ENCODE data around the gene NSD2.

The NSD2 gene

DNA sequence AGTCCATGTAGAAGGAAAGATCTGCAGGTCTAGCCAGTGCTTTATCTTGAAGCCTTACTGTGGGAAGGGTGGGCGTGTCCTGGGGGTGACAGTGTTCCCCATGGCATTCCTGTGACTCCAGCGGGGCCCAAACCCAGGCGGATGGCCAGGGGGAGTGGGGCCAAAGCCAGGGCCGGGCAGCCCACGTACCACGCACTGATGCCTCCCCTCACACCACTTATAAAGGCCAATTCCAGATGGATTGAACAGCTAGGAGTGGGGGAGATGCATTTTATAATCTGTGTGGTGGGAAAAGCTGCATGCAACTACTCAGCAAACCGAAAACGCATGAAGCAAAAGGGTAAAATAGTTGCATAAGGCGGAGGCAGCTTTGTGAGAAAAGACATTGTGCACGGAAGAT, 101.2 kb downstream of the NSD2 start:
- Histone ChIP-seq H3K9ac (ENCODE audit: low read length) (no peak overlapping the region), H3K9me3 (ENCODE audit: control insufficient read depth, low read length) (no peaks in the 10 kb centered on the region), H3K27me3 (ENCODE audit: control insufficient read depth, insufficient read depth, low read length) (no peaks in the 10 kb centered on the region), H3K4me1 (ENCODE audit: control insufficient read depth, insufficient read depth, low read length) (no peaks in the 10 kb centered on the region), H3K36me3 (ENCODE audit: control insufficient read depth, insufficient read depth, low read length) (peaks cover 8% of the 10 kb centered on the region), H3K4me3 (ENCODE audit: low read length) (no peak overlapping the region)

DNA sequence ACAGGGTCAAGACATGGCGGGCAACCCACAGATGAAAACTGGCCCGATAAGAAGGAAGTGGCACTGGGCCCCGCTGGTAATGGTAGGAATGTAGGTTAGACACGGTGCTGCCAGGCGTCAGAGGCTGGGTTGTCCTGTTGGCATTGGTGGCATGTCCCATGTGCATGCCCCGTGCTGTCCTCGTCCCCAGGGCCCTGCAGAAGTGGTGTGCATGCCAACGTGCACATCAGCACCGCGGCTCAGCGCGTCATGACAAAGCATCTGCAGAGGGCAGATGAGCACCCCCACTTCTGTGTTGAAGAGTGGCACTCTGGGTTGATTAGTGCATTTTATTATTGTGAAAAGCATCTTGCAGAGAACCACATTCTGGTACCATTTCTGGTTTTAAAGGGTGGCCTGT, 102.0 kb downstream of the NSD2 start:
- Histone ChIP-seq H3K9me3 (ENCODE audit: control insufficient read depth, low read length) (no peaks in the 10 kb centered on the region), H3K27me3 (ENCODE audit: control insufficient read depth, insufficient read depth, low read length) (no peaks in the 10 kb centered on the region), H3K4me1 (ENCODE audit: control insufficient read depth, insufficient read depth, low read length) (no peaks in the 10 kb centered on the region), H3K36me3 (ENCODE audit: control insufficient read depth, insufficient read depth, low read length) (peaks cover 8% of the 10 kb centered on the region), H3K9ac (ENCODE audit: low read length) (no peak overlapping the region), H3K4me3 (ENCODE audit: low read length) (no peak overlapping the region)

DNA sequence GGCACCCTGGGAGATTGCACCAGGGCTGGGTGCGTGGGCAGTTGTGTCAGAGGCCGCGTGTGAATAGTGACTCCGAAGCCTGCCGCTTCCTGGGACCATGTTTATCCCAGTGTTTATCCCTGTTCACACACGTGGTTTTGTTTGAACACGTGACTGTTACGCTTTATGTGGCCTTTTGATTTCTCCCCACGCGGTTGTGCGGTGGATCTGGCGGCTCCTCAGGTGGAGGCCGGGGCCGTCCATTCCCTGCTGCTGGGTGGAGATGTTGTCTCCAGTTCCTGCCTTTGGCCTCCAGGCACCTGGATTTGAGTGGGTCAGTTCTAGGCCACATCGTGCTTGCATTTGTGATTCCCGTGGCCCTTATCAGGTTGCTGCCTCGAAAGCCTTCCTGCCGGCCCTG, 102.5 kb downstream of the NSD2 start:
- no peaks in the 10 kb centered on the region for H3K27me3 ChIP-seq (ENCODE audit: control insufficient read depth, insufficient read depth, low read length)
- H3K9me3 ChIP-seq (ENCODE audit: control insufficient read depth, low read length): no peaks in the 10 kb centered on the region
- no peak overlapping the region for H3K4me3 ChIP-seq (ENCODE audit: low read length)
- peaks cover 8% of the 10 kb centered on the region for H3K36me3 ChIP-seq (ENCODE audit: control insufficient read depth, insufficient read depth, low read length)
- H3K4me1 ChIP-seq (ENCODE audit: control insufficient read depth, insufficient read depth, low read length): no peaks in the 10 kb centered on the region
- H3K9ac ChIP-seq (ENCODE audit: low read length): no peak overlapping the region

DNA sequence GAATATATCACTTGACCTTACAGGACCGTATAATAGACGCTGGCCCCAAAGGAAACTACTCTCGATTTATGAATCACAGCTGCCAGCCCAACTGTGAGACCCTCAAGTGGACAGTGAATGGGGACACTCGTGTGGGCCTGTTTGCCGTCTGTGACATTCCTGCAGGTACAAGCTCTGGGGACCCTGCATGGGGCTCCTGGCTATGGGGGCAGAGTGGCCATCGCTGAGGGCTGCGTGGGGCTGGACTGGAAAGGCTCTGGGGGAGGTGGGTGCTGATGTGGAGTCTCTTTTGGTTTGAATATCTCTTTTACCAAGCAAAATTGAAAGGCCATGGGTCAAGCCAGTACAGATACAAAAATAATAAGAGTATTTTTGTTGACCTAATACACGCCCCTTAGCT, 103.6 kb downstream of the NSD2 start:
- Histone ChIP-seq H3K4me1 (ENCODE audit: control insufficient read depth, insufficient read depth, low read length) (no peaks in the 10 kb centered on the region), H3K9ac (ENCODE audit: low read length) (no peak overlapping the region), H3K27me3 (ENCODE audit: control insufficient read depth, insufficient read depth, low read length) (no peaks in the 10 kb centered on the region), H3K4me3 (ENCODE audit: low read length) (no peak overlapping the region), H3K36me3 (ENCODE audit: control insufficient read depth, insufficient read depth, low read length) (peaks cover 8% of the 10 kb centered on the region), H3K9me3 (ENCODE audit: control insufficient read depth, low read length) (no peaks in the 10 kb centered on the region)

DNA sequence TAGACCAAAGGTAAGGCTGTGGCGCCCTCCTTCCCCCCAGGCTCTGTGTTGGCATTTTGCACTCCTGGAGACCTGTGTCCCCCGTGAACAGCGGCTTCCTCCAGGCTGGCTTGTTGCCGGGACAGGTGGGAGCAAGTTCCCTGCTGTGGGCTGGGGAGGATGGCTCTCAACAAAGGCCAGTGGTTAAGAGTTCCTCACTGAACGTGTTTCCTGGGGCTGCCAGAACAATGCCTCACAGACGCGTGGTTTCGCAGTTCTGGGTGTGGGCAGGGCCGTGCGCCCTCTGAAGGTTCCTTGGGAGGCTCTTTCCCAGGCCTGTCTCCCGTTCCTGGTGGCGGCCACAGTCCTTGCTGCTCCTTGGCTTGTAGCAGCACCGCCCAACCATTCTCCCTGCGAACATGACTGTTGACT, 104.2 kb downstream of the NSD2 start:
- Histone ChIP-seq H3K4me1 (ENCODE audit: control insufficient read depth, insufficient read depth, low read length) (no peaks in the 10 kb centered on the region), H3K27me3 (ENCODE audit: control insufficient read depth, insufficient read depth, low read length) (no peaks in the 10 kb centered on the region), H3K9me3 (ENCODE audit: control insufficient read depth, low read length) (no peaks in the 10 kb centered on the region), H3K36me3 (ENCODE audit: control insufficient read depth, insufficient read depth, low read length) (peaks cover 10% of the 10 kb centered on the region), H3K9ac (ENCODE audit: low read length) (no peak overlapping the region), H3K4me3 (ENCODE audit: low read length) (no peak overlapping the region)

DNA sequence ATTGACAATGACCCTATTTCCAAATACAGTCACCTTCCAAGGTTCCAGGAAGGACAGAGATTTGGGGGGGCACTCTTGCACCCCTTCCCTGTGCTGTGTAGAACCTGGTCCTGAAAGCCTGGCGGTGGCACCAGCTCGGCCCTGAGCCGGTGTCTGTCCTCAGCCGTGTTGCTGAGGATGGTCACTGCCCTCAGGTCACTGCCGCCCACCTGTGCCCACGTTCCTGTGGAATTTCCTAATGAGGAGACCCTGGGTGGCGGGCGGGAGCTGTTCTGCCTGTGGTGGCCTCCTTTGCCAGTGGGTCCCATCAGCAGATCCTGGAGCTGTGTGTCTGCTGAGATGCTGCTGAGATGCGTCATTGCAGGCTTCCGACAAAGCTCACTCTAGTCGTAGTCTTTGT, 104.7 kb downstream of the NSD2 start:
- Histone ChIP-seq H3K9me3 (ENCODE audit: control insufficient read depth, low read length) (no peaks in the 10 kb centered on the region), H3K4me1 (ENCODE audit: control insufficient read depth, insufficient read depth, low read length) (no peaks in the 10 kb centered on the region), H3K9ac (ENCODE audit: low read length) (no peak overlapping the region), H3K4me3 (ENCODE audit: low read length) (no peak overlapping the region), H3K27me3 (ENCODE audit: control insufficient read depth, insufficient read depth, low read length) (no peaks in the 10 kb centered on the region), H3K36me3 (ENCODE audit: control insufficient read depth, insufficient read depth, low read length) (peaks cover 13% of the 10 kb centered on the region)

DNA sequence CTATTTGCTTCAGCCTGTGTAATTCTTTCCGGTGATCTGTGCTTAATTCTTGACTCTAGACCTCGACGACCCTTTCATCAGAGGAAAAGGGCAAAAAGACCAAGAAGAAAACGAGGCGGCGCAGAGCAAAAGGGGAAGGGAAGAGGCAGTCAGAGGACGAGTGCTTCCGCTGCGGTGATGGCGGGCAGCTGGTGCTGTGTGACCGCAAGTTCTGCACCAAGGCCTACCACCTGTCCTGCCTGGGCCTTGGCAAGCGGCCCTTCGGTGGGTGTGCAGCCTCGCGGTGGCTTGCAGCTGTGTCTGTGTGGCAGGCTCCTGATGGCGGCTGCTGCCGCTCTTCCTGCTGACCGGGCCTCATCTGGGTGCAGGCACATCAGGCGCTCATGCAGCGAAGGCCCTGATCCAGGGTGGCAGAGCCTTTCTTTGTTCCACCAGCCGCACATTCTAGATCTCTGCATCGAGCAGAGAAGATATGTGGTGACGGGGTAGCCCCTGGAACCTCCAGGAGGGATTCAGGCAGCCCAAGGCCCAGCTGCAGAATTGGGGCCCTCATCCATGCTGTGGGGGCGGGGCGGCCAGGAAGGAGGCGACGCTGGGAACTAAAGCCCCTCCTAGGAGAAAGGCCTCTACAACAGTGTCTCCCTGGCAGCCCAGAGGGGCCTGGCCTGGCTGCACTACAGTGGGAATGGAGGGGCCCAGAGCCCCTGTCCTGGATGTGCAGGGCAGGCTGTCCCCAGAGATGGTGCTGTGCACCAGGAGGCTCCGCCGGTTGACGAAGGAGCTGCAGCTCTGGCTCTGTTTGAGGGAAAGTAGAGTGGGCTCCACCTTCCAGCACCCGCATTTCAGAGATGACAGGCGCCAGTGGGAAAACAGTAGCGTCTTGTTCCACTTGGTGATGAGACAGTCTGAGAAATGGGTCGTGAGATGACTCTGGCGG, 105.5 kb downstream of the NSD2 start:
- Histone ChIP-seq H3K4me3 (ENCODE audit: low read length) (no peak overlapping the region), H3K27me3 (ENCODE audit: control insufficient read depth, insufficient read depth, low read length) (no peaks in the 10 kb centered on the region), H3K9me3 (ENCODE audit: control insufficient read depth, low read length) (no peaks in the 10 kb centered on the region), H3K9ac (ENCODE audit: low read length) (no peak overlapping the region), H3K36me3 (ENCODE audit: control insufficient read depth, insufficient read depth, low read length) (peaks cover 13% of the 10 kb centered on the region), H3K4me1 (ENCODE audit: control insufficient read depth, insufficient read depth, low read length) (no peaks in the 10 kb centered on the region)

DNA sequence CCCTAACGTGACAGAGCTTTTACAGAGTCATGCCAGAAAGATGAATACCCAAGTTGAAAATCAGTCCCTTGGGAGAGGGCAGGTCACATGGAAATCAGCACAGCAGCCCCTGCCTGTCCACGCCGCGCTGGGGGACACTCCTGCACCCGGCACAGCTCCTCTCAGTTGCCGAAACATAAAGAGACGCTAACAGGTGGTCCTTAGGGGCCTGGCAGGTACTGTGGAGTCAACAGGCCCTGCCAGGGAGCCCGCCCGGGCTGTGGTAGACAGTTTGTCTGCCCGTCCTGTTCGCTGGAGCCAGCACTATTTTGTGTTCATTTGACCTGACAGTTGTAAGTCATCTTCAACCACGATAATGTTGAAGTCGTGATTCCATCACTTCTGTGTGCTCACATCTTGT, 107.0 kb downstream of the NSD2 start:
- Histone ChIP-seq H3K4me1 (ENCODE audit: control insufficient read depth, insufficient read depth, low read length) (no peaks in the 10 kb centered on the region), H3K4me3 (ENCODE audit: low read length) (no peak overlapping the region)

DNA sequence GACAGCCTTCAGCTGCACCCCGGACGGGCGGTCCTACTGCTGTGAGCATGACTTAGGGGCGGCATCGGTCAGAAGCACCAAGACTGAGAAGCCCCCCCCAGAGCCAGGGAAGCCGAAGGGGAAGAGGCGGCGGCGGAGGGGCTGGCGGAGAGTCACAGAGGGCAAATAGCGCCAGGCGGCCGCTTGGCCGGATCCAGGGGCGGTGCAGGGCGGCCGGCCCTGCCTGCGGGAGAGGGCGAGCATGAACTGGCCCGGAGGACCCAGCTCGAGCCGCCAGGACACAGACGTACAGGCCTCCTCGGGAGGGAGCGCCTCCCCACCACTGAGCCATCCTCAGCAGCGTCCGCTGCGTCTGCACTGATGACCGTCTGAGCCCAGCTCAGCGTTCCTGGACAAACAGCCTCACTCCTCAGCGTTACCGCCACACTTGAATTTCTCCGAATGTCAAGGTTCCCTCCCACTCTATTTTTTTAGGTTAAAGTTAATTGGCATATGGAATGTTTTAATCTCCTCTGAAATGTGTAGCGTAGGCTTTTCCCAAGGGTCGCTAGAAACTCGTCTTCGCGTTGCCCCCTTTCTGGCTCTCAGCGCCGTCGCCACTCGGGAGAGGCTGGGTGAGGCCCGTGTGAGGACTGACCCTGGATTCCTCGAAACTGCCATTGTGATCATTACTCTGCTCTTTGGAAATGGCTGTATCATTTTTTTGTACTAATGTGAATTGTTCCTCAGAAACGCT, 107.7 kb downstream of the NSD2 start:
- H3K4me1 ChIP-seq (ENCODE audit: control insufficient read depth, insufficient read depth, low read length): no peaks in the 10 kb centered on the region
- H3K4me3 ChIP-seq (ENCODE audit: low read length): no peak overlapping the region
- H3K36me3 ChIP-seq (ENCODE audit: control insufficient read depth, insufficient read depth, low read length): peaks cover 22% of the 10 kb centered on the region
- H3K9me3 ChIP-seq (ENCODE audit: control insufficient read depth, low read length): no peaks in the 10 kb centered on the region
- no peak overlapping the region for H3K9ac ChIP-seq (ENCODE audit: low read length)
- H3K27me3 ChIP-seq (ENCODE audit: control insufficient read depth, insufficient read depth, low read length): no peaks in the 10 kb centered on the region

More for the DNA sequence above, 107.0 kb downstream of the NSD2 start:
- peaks cover 15% of the 10 kb centered on the region for H3K36me3 ChIP-seq (ENCODE audit: control insufficient read depth, insufficient read depth, low read length)
- H3K27me3 ChIP-seq (ENCODE audit: control insufficient read depth, insufficient read depth, low read length): no peaks in the 10 kb centered on the region
- no peak overlapping the region for H3K9ac ChIP-seq (ENCODE audit: low read length)
- H3K9me3 ChIP-seq (ENCODE audit: control insufficient read depth, low read length): no peaks in the 10 kb centered on the region

DNA sequence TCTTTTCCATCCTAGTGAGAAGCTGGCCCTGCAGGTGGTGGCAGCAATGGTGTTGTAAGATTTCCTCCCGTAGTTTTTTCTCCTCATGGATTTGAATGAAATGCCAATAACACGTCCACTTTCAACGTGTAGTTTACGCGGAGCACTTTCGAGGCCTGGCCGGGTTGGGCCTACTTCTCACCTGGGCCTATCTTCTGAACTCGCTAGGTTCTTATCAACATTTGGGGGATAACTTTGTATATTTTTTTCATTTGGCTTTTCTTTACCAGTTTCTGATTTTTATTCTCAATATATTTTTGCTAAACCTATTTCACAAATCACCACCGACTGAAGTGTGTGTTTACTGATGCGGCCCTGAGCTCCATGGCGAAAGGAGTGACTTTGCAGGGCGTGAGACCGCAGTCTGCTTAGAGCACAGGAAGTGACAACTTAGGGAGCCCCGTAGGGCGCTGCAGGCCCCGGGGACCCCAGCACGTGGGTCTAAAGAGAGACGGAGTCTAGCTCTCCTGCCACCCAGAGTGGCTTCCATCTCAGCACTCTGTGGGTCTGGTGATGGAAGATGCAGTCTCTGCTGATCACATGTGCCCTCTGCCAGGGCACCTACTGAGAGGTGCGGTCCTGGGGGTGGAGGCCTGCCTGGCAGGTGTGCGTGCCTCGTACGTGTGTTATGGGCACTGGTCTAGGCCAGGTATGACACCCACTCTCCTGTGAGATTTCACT, 108.4 kb downstream of the NSD2 start:
- Histone ChIP-seq H3K4me1 (ENCODE audit: control insufficient read depth, insufficient read depth, low read length) (no peaks in the 10 kb centered on the region), H3K4me3 (ENCODE audit: low read length) (no peak overlapping the region), H3K9ac (ENCODE audit: low read length) (no peak overlapping the region), H3K36me3 (ENCODE audit: control insufficient read depth, insufficient read depth, low read length) (peaks cover 26% of the 10 kb centered on the region), H3K9me3 (ENCODE audit: control insufficient read depth, low read length) (no peaks in the 10 kb centered on the region), H3K27me3 (ENCODE audit: control insufficient read depth, insufficient read depth, low read length) (no peaks in the 10 kb centered on the region)

DNA sequence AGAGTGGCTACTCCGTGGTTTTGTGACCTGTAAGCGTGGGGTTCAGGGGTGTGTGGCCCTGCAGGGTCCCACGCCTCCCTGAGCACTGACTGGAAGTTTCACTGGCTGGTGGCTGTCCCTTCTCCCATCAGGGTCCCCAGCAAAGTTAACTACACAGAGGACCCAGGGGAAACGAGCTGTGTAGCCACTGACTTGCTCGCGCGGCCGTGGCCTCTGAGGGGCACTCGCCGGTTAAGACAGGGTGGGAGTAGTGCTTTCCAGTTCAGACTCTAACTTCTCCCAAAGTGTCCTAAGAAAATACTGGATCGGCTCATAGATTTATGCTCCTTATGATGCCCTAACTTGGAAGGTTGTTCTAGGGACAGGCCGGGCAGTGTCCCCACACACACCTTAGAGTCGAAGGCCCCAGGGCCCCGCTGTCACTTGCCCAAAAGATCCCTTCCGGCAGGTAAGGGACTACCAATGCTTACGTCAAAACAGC, 109.4 kb downstream of the NSD2 start:
- Histone ChIP-seq H3K27me3 (ENCODE audit: control insufficient read depth, insufficient read depth, low read length) (no peaks in the 10 kb centered on the region), H3K4me3 (ENCODE audit: low read length) (no peak overlapping the region), H3K9me3 (ENCODE audit: control insufficient read depth, low read length) (no peaks in the 10 kb centered on the region), H3K36me3 (ENCODE audit: control insufficient read depth, insufficient read depth, low read length) (peaks cover 26% of the 10 kb centered on the region), H3K9ac (ENCODE audit: low read length) (no peak overlapping the region), H3K4me1 (ENCODE audit: control insufficient read depth, insufficient read depth, low read length) (no peaks in the 10 kb centered on the region)

Data from mucosa of stomach (tissue), 1 donor.